NCI-H2081 (cell line): ENCODE measurements around the gene SBNO1.
"Not testable (repeated sequence)": the region's sequence is repeated elsewhere in the genome, so short reads cannot be mapped to it uniquely, and the experiment has no call there.

ENCODE experiments used
- DNase-seq, 2 experiments: peaks; one replicate each; lab custom pipeline; 2025; lab: John Stamatoyannopoulos, UW

The SBNO1 gene

GRCh38 chr12:123248996-123249741 is 115.5 kb downstream of the SBNO1 start:
- DNase-seq, result not testable (repeated sequence)

- DNase-seq, result not testable (repeated sequence)
Observed at GRCh38 chr12:123248129-123248528, 116.5 kb downstream of the SBNO1 start.

GRCh38 chr12:123245678-123246077 is 119.0 kb downstream of the SBNO1 start:
- DNase-seq, result no peak

GRCh38 chr12:123243671-123244262 is 120.9 kb downstream of the SBNO1 start:
- no peak for DNase-seq

GRCh38 chr12:123242116-123242904 is 122.3 kb downstream of the SBNO1 start:
- DNase-seq, result peak; percentile 67 to 90
